ENCODE results near the gene NFAT5.

NFAT5 gene

DNA sequence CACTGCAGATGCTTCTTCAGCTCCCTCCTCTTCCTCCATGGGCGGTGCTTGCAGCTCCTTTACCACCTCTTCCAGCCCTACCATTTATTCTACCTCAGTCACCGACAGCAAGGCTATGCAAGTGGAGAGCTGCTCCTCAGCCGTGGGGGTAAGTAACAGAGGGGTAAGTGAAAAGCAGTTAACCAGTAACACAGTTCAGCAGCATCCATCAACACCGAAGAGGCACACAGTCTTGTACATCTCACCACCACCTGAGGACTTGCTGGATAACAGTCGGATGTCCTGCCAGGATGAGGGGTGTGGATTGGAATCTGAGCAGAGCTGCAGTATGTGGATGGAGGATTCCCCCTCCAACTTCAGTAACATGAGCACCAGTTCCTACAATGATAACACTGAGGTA lies 81.3 kb downstream of the NFAT5 start:
- H3K9ac ChIP-seq (ENCODE audit: low read depth, low read length) = no peak overlapping the region
- no peak overlapping the region for H3K4me3 ChIP-seq (ENCODE audit: low read depth, low read length)
- no peaks in the 10 kb centered on the region for H3K4me1 ChIP-seq (ENCODE audit: control insufficient read depth, insufficient read depth, low read length)
- no peak overlapping the region for H3K27ac ChIP-seq (ENCODE audit: low read depth, low read length)
- no peaks in the 10 kb centered on the region for H3K27me3 ChIP-seq (ENCODE audit: control insufficient read depth, insufficient read depth, low read length)
- H3K9me3 ChIP-seq (ENCODE audit: control insufficient read depth, insufficient read depth, low read length) = no peaks in the 10 kb centered on the region
- H3K36me3 ChIP-seq (ENCODE audit: control insufficient read depth, insufficient read depth, low read length) = peaks cover 32% of the 10 kb centered on the region

DNA sequence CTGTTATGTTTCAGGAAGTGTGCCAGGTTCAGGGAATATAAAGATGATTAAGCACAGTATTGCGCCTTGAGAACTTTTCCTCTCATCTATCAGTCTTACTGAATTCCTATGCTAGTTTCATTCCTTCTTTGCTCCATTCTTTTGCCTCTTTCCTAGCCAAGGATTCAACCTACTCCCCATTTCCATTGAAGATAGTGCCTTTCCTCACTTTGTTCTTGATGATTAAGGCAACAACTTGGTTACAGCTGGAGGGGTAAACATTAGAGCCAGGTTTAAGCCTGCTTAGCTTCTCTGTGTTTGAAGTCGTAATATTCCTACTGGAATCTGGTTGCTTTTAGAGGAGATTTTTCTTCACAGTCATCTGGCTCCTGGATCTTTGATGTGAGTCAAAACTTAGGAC lies 85.5 kb downstream of the NFAT5 start:
- Histone ChIP-seq H3K36me3 (ENCODE audit: control insufficient read depth, insufficient read depth, low read length) (peaks cover 67% of the 10 kb centered on the region), H3K4me1 (ENCODE audit: control insufficient read depth, insufficient read depth, low read length) (no peaks in the 10 kb centered on the region)

DNA sequence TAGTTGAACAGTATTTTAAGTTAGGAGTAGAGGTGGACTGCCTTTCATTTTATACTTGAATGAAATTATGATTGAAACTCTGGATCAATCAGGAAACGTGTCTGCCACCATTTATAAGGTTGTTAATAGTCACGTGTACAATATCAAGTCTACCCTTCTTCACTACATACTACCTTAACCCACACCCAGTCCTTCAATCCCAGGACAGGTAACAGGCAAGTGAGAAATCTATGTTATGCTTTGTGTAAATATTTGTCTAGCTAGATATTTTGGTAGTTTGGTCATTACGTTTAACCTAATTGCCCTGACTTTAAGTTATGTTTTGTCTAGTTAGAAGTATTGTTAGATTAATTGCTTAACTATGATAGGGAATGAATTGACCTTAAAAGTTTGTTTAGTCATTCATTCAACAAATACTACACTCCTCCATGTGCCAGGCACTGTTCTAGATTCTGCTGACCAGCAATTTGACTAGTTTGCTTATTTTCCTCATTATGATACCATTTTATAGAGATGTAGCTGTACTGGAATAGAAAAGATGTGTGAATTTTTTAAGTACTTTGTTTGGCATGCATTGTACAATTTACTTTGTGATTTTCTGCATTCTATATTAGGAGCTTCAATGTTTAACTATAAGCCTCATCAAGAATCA lies 88.6 kb downstream of the NFAT5 start:
- H3K36me3 ChIP-seq (ENCODE audit: control insufficient read depth, insufficient read depth, low read length) = peaks cover 56% of the 10 kb centered on the region
- H3K9me3 ChIP-seq (ENCODE audit: control insufficient read depth, insufficient read depth, low read length) = no peaks in the 10 kb centered on the region
- no peak overlapping the region for H3K27ac ChIP-seq (ENCODE audit: low read depth, low read length)
- no peak overlapping the region for H3K9ac ChIP-seq (ENCODE audit: low read depth, low read length)
- no peak overlapping the region for H3K4me3 ChIP-seq (ENCODE audit: low read depth, low read length)
- no peaks in the 10 kb centered on the region for H3K4me1 ChIP-seq (ENCODE audit: control insufficient read depth, insufficient read depth, low read length)
- H3K27me3 ChIP-seq (ENCODE audit: control insufficient read depth, insufficient read depth, low read length) = no peaks in the 10 kb centered on the region

More for the DNA sequence above, 85.5 kb downstream of the NFAT5 start:
- no peaks in the 10 kb centered on the region for H3K27me3 ChIP-seq (ENCODE audit: control insufficient read depth, insufficient read depth, low read length)
- H3K4me3 ChIP-seq (ENCODE audit: low read depth, low read length) = no peak overlapping the region
- no peak overlapping the region for H3K27ac ChIP-seq (ENCODE audit: low read depth, low read length)
- H3K9me3 ChIP-seq (ENCODE audit: control insufficient read depth, insufficient read depth, low read length) = no peaks in the 10 kb centered on the region
- no peak overlapping the region for H3K9ac ChIP-seq (ENCODE audit: low read depth, low read length)

DNA sequence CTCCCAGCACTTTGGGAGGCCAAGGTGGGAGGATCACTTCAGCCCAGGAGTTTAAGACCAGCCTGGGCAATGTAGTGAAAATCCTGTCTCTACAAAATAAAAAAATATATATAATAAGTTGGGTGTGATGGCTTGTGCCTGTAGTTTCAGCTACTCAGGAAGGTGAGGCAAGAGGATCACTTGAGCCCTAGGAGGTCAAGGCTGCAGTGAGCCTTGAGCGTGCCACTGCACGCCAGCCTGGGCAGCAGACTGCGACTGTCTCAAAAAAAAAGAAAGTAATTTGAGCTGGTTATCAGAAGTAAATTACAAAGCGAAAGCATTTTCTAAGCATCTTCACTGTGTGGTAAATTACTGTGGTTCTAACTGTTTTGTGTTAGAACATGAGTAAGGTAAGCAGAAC lies 94.4 kb downstream of the NFAT5 start:
- no peaks in the 10 kb centered on the region for H3K27me3 ChIP-seq (ENCODE audit: control insufficient read depth, insufficient read depth, low read length)
- H3K27ac ChIP-seq (ENCODE audit: low read depth, low read length) = no peak overlapping the region
- H3K36me3 ChIP-seq (ENCODE audit: control insufficient read depth, insufficient read depth, low read length) = peaks cover 42% of the 10 kb centered on the region
- H3K9ac ChIP-seq (ENCODE audit: low read depth, low read length) = no peak overlapping the region
- H3K4me3 ChIP-seq (ENCODE audit: low read depth, low read length) = no peak overlapping the region
- no peaks in the 10 kb centered on the region for H3K4me1 ChIP-seq (ENCODE audit: control insufficient read depth, insufficient read depth, low read length)
- H3K9me3 ChIP-seq (ENCODE audit: control insufficient read depth, insufficient read depth, low read length) = no peaks in the 10 kb centered on the region

DNA sequence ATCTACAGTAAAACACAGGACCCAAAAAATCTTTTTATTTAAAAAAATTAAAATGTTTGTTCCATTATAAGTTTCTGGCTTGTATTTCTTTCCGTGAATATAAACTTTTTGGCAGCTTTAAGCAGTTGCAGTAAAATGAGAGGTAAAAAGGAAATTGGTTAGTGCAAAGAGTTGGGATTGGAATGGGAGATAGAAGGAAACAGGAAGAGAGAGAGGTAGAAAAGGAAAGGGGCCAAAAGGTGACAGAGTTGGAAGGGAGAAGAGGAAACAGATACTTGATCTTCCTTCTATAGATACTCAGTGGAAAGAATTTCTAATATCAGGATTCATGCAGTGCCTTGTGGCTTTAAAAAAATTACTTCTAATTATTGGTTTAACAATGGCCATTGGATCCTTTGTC lies 97.1 kb downstream of the NFAT5 start:
- no peak overlapping the region for H3K4me3 ChIP-seq (ENCODE audit: low read depth, low read length)
- H3K36me3 ChIP-seq (ENCODE audit: control insufficient read depth, insufficient read depth, low read length) = peaks cover 25% of the 10 kb centered on the region
- no peaks in the 10 kb centered on the region for H3K27me3 ChIP-seq (ENCODE audit: control insufficient read depth, insufficient read depth, low read length)
- H3K4me1 ChIP-seq (ENCODE audit: control insufficient read depth, insufficient read depth, low read length) = no peaks in the 10 kb centered on the region
- H3K9me3 ChIP-seq (ENCODE audit: control insufficient read depth, insufficient read depth, low read length) = no peaks in the 10 kb centered on the region
- H3K27ac ChIP-seq (ENCODE audit: low read depth, low read length) = no peak overlapping the region
- H3K9ac ChIP-seq (ENCODE audit: low read depth, low read length) = no peak overlapping the region

DNA sequence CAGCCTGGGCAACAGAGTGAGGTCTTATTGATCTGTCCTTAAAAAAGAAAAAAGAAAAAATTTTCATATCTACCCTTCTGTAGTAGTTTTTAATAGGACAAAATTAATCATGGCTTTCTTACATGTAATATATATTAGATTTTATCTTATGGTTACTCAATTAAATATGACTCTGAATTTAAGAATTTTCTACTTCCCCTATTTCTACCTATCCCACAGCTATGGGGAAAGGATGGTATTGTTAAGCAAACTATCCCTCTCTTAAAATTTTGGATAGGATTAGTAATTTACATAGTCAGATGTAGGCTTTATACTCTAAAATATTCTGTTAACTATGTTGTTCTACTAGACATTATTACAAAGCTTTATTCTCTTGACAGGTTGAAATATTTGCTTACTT lies 98.1 kb downstream of the NFAT5 start:
- H3K36me3 ChIP-seq (ENCODE audit: control insufficient read depth, insufficient read depth, low read length) = peaks cover 20% of the 10 kb centered on the region
- no peaks in the 10 kb centered on the region for H3K9me3 ChIP-seq (ENCODE audit: control insufficient read depth, insufficient read depth, low read length)

DNA sequence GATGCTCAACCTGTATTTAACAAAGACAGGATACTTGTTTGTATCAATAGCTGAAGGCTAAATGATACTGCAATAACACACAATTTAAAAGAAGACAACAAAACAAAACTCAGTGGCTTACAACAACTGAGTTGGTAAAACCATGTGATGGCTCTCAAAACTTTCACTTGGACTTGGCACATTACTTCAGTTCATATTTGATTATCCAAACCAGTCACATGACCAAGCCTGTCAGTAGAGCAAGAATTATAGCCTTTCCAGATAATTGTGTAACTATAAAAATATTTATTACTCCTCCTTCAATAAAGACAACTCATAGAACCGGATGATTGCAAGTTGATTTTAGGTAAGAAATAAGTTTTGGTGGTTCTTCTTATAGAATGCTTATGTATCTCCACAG lies 103.8 kb downstream of the NFAT5 start:
- Histone ChIP-seq H3K9me3 (ENCODE audit: control insufficient read depth, insufficient read depth, low read length) (no peaks in the 10 kb centered on the region), H3K4me3 (ENCODE audit: low read depth, low read length) (no peak overlapping the region), H3K27ac (ENCODE audit: low read depth, low read length) (no peak overlapping the region), H3K36me3 (ENCODE audit: control insufficient read depth, insufficient read depth, low read length) (peaks cover 33% of the 10 kb centered on the region), H3K27me3 (ENCODE audit: control insufficient read depth, insufficient read depth, low read length) (no peaks in the 10 kb centered on the region), H3K4me1 (ENCODE audit: control insufficient read depth, insufficient read depth, low read length) (no peaks in the 10 kb centered on the region), H3K9ac (ENCODE audit: low read depth, low read length) (no peak overlapping the region)

More for the DNA sequence above, 98.1 kb downstream of the NFAT5 start:
- H3K27me3 ChIP-seq (ENCODE audit: control insufficient read depth, insufficient read depth, low read length) = no peaks in the 10 kb centered on the region
- H3K27ac ChIP-seq (ENCODE audit: low read depth, low read length) = no peak overlapping the region
- no peaks in the 10 kb centered on the region for H3K4me1 ChIP-seq (ENCODE audit: control insufficient read depth, insufficient read depth, low read length)
- no peak overlapping the region for H3K4me3 ChIP-seq (ENCODE audit: low read depth, low read length)
- no peak overlapping the region for H3K9ac ChIP-seq (ENCODE audit: low read depth, low read length)

DNA sequence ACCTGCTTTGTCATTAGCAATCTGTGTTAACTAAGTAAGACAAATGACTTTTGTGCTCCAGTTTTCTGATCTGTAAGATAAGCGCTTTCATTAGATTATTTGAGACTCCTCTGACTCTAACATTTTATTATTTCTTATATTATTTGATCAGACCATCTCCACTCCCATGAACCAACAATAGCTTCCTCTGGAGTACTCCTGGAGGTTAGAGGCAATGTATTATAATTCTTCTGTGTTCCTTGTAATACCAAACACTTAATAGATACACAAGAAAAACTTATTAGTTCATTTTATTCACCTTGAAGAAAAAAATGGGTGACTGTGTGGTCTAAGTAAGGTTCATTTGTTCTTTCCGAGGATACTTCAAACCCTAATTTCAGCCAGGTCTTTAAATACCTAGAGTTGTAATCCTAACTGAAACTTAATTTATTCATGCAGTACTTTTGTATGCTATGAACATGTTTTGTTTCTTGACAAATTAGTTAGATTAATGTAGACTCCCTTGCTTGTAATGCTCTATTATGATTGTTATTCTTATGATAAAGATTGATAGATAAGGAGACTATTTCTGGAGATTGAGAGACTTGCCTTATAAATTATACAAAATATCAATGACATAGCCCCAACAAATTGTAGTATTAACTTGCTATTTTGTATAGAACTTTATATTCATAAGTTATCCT lies 106.7 kb downstream of the NFAT5 start:
- no peak overlapping the region for H3K27ac ChIP-seq (ENCODE audit: low read depth, low read length)

DNA sequence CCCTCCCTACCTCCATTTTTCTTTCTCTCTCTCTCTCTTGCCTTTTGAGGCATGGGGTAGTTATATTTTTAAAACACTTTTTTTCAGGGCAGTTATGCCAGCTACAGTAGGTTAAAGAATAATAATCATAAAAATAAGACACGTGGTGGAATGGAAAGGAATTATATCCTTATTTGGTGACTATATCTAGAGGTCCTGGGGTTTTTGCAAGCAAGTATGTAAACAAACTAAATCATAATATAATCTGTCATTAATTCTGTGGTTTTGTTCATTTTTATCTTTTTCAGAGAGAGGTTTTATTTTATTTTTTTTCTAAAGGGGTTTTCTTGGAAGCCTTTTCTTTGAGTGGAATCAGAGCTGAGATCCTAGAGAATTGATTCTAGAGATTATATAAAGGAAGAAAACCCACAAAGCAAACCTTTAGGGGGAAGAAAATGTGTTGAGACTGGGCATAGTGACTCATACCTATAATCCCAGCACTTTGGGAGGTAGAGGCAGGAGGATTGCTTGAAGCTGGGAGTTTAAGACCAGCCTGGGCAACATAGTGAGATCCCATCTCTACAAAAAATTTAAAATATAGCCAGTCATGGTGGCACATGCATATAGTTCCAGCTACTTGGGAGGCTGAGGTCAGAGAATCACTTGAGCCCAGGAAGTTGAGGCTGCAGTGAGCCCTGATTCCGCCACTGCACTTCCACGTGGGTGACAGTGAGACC lies 107.4 kb downstream of the NFAT5 start:
- Histone ChIP-seq H3K9ac (ENCODE audit: low read depth, low read length) (no peak overlapping the region), H3K4me3 (ENCODE audit: low read depth, low read length) (no peak overlapping the region), H3K9me3 (ENCODE audit: control insufficient read depth, insufficient read depth, low read length) (no peaks in the 10 kb centered on the region), H3K27me3 (ENCODE audit: control insufficient read depth, insufficient read depth, low read length) (no peaks in the 10 kb centered on the region), H3K27ac (ENCODE audit: low read depth, low read length) (no peak overlapping the region), H3K36me3 (ENCODE audit: control insufficient read depth, insufficient read depth, low read length) (peaks cover 48% of the 10 kb centered on the region), H3K4me1 (ENCODE audit: control insufficient read depth, insufficient read depth, low read length) (no peaks in the 10 kb centered on the region)

More for the DNA sequence above, 106.7 kb downstream of the NFAT5 start:
- H3K9ac ChIP-seq (ENCODE audit: low read depth, low read length) = no peak overlapping the region
- no peaks in the 10 kb centered on the region for H3K4me1 ChIP-seq (ENCODE audit: control insufficient read depth, insufficient read depth, low read length)
- H3K36me3 ChIP-seq (ENCODE audit: control insufficient read depth, insufficient read depth, low read length) = peaks cover 44% of the 10 kb centered on the region
- no peak overlapping the region for H3K4me3 ChIP-seq (ENCODE audit: low read depth, low read length)
- H3K27me3 ChIP-seq (ENCODE audit: control insufficient read depth, insufficient read depth, low read length) = no peaks in the 10 kb centered on the region
- no peaks in the 10 kb centered on the region for H3K9me3 ChIP-seq (ENCODE audit: control insufficient read depth, insufficient read depth, low read length)

DNA sequence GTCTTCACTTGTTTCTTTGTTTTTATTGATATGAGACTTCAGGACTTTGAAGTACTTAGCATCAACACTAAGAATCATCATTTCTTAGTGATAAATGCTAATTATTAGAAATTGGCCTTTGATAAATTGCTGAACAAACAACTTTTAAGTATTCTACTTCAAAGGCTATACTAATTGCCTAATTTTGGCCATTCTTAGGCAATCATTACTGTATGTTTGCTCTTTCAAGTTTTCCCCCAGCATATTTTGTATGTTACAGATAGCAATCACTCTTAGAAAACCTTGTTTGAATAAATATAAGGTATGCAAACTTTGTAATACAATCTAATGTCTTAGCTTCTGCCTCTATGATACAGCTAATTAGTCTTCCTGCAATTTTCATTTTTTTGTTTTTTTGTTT lies 114.6 kb downstream of the NFAT5 start:
- Histone ChIP-seq H3K4me3 (ENCODE audit: low read depth, low read length) (no peak overlapping the region), H3K27ac (ENCODE audit: low read depth, low read length) (no peak overlapping the region), H3K9me3 (ENCODE audit: control insufficient read depth, insufficient read depth, low read length) (no peaks in the 10 kb centered on the region), H3K9ac (ENCODE audit: low read depth, low read length) (no peak overlapping the region), H3K36me3 (ENCODE audit: control insufficient read depth, insufficient read depth, low read length) (peaks cover 37% of the 10 kb centered on the region), H3K27me3 (ENCODE audit: control insufficient read depth, insufficient read depth, low read length) (no peaks in the 10 kb centered on the region), H3K4me1 (ENCODE audit: control insufficient read depth, insufficient read depth, low read length) (no peaks in the 10 kb centered on the region)

DNA sequence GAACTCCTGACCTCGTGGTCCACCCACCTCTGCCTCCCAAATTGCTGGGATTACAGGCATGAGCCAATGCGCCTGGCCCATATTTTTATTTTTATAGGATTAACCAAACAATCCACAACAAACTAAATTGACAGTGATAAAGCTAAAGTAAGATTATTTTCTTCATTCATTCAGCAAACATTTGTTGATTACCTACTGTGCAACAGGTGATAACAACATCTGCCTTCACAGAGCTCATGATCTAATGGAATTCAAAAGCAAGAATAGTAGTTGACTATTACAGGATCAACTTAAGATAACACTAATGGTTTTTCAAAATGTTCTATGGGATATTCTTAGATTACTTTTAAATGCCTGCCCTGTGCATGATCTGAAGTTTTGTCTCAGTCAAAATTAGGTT lies 122.8 kb downstream of the NFAT5 start:
- Histone ChIP-seq H3K27ac (ENCODE audit: low read depth, low read length) (no peak overlapping the region), H3K27me3 (ENCODE audit: control insufficient read depth, insufficient read depth, low read length) (no peaks in the 10 kb centered on the region), H3K4me3 (ENCODE audit: low read depth, low read length) (no peak overlapping the region), H3K4me1 (ENCODE audit: control insufficient read depth, insufficient read depth, low read length) (no peaks in the 10 kb centered on the region), H3K9ac (ENCODE audit: low read depth, low read length) (no peak overlapping the region), H3K9me3 (ENCODE audit: control insufficient read depth, insufficient read depth, low read length) (no peaks in the 10 kb centered on the region), H3K36me3 (ENCODE audit: control insufficient read depth, insufficient read depth, low read length) (peaks cover 36% of the 10 kb centered on the region)

All from HUES48 (cell line).